NCI-H2107 (cell line): ENCODE data around the gene ELMO1.

ENCODE experiments used
- DNase-seq: peaks from one replicate; lab custom pipeline; 2025; lab: John Stamatoyannopoulos, UW

Gene ELMO1

DNA sequence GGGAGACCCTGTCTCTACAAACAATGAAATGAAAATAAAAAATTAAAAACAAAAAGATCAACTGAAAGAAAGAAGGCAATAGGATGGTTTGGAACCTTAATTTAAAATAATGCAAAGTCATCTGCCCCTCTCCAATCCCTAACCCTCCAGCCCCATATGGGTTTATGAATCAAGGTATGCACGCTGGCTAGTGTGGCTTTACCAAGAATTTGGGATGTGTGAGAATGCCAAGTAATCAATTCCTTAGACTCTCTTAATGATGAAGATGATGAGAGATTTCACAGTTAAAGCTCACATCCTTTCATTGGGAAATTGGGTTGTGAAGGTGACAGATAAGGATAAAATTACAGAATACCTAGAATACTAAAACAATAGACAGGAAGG lies 577.3 kb downstream of the ELMO1 start:
- no peak for DNase-seq

DNA sequence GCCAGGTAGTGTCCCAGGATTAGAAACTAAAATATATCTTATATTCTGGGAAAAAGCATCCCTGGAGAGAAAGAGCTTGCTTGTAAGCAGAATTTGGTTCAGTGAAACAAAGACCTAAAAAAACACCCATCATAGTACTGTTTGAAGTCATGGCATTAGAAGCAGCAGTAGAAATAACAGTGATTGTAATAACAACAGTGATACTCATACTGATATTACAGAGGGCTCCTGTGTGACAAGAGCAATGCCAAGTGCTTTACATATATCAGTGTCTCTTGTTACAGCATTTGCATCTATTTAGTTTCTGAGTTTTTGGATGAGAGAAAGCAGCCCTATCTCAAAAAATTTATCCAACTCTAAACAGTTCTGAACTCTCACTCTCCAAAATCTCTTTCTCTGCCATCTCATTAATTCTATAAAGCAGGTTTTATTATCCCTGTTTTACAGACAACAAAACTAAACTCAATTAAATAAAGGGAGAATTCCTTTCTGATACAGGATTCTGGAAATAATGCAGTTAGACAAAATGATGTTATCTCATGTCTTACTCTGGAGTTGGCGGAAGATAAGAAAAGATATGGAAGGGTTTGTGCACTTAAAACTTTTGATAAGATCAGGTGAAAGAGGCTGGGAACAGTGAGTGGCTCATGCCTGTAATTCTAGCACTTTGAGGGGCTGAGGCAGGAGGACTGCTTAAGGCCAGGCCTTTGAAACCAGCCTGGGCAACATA lies 577.9 kb downstream of the ELMO1 start:
- no peak for DNase-seq

DNA sequence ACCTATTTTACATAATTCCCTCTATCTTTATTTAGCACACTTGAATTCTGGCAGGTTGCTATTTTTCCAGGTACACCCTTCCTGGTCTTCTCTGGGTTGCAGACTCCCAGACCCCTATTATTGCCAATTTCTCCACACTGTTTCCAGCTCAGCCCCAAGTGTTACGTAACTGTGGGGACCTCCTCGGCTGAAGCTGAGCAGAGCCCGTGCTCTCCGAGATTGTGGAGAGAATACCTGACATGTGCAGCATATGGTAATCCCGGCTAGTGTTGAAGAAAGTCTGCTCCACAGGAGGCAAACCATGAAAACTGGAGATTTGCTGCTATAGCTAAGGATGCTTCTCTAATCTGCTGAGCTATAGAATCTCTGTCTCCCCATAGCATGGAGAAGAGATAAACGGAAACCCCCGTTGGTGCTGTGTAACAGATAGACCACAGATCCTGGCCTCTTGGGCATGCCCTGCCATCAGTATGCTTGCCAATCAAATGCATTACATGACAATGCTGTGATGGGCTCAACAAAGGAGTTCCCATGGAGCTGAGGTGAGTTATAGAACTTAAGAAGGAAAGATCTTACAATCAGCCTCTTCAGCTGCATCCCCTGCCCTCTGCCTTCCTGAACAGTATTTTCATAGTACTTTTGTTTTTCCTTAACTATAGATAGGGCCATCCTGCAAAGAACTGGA lies 579.8 kb downstream of the ELMO1 start:
- no peak for DNase-seq

DNA sequence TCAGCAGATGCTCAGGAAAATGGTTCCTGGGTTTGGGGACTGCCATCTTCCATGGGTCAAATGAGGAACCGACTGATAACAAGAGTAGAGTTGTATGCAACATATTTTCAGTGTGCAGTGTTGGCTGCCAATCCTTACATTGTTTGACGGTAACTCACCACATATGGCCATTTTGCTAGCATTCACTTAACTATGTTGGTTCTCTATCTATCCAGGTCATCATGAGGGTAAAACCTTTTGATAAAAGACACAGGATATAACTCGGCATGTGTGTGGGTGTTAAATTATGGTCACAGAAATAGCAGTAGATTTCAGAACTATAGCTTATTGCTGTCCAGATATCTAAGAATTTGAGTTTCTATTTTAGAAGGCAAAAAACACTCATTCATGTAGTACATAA lies 583.6 kb downstream of the ELMO1 start:
- no peak for DNase-seq

DNA sequence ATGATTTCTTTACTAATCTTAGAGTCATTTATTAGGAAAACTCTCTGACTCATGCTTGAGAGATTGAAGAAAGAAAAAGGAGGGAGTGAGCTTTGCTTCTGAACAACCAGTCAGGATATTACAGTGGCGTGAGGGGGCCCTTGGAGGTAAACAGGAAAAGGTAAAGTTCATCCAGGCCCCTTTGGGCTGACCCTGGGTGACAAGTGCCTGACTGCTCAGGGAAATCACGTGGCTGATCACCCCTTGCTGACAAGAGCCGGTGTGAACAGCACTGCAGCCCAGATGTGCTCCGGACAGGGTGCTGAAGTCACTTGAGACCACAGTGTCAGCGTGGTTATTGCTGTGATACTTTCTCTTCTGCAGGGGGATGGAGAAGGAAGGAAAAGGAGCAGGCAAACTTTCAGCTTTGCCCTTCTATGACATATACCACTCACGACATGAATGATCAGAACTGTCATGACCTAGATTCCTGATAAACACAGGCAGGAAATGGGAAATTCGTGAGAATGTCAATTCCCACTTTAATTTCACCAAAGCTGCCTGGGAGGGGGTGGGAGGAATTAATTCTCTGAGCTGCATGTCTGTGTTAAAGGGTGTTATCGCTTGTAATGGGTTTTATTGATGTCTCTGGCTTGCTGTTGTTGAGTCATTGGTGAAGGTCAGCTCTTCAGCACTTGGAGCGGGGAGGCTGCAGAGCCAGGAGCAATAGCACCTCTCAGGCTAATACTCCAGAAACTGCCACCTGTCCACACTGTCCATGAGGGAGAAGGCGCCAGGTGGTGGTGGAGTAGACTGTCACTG lies 584.6 kb downstream of the ELMO1 start:
- no peak for DNase-seq

DNA sequence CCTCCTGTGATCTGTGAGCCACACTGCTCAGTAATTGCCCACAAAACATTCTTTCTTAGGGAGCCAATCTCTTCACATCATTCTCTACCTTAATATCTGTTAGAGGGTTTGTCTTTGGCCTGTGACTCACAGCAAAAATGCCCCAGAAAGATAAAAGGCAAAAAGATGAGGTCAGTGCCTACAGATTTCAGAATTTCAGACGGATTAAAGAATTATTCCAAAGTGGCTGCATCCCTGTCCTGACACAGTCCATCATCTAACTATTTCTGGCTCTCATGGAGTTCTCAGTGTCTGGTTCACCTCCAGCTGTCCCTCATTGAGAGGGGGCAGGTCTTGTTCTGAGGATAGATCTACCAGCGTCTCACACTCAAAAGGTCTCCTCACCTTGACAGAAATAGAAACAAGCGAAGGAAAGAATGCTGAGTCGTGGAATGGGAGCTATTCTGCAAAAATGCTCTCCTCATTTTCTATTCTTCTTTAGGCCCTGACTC lies 585.8 kb downstream of the ELMO1 start:
- no peak for DNase-seq

DNA sequence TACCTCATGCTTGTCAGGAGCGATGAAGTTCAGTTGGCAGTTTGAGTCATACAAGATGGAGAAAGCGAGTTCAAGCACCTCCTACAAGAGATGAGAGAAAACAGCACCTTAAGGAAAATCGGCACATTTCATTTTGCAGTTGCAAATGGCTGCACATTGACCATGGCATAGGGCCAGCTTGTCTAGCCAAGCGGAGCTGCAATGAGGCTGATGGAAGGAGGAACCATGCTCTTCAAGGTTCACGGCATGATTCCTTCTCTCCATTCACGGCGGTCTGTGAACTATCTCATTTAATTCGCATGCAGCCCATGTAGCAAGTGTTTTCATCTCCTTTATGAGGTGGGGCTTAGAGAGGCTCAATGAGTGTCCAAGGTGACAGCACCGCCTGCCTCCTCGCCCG lies 587.0 kb downstream of the ELMO1 start:
- no peak for DNase-seq

DNA sequence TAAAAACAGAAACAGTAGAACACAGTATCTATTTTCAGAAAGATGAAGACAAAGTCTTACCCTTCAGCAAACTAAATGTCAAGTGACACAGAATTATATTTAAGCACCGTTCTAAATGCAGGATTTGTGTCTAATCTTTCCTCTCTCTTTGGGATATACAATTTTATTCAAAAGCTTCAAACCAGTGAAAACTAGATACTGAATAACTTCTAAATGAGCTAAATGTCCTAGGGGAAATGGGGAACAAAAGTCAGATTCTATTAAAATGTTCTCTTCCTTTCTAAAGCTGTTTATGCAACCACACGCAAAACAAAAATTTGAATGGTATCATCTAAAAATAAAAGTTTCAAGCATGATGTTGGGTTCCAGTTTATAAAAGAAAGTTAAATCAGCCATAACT lies 588.0 kb downstream of the ELMO1 start:
- DNase-seq = no peak

DNA sequence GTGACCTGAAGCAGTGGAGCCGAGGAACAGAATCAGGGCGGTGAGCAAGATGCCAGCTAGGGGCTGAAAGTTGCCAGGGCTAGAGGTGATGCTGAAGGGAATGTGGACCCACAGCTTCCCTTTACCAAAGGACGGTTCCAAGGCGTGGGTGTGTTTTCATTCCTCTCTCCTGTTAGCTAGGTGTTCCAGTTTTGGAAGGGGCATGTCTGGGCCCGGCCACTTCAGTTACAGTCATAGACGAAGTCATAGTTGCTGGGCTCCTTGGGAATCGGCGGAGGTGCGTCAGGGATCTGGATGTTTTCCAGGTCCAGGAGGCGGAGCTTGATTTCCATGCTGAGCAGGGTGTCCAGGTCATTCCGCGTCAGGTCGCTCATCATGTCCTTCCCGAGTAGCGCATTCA lies 593.3 kb downstream of the ELMO1 start:
- DNase-seq = no peak

DNA sequence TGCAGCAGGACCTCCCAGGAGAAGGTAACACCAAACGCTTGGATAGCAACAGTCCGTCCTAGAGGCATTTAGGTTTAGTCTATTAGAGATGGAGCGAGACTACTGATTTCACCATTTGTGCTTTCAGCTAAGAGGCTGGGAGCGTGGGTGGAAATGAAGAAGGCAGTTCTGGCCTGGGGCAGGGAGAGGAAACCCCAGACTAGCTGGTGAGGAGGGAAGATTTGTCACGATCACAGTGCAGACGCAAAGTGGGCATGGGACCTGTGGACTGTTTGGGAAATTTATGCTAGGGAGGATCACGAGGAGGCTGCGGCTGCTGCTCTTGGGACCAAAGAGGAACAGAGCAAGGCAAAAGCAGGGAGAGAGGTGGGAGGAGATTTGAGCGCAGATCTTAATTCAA lies 594.0 kb downstream of the ELMO1 start:
- DNase-seq = no peak

DNA sequence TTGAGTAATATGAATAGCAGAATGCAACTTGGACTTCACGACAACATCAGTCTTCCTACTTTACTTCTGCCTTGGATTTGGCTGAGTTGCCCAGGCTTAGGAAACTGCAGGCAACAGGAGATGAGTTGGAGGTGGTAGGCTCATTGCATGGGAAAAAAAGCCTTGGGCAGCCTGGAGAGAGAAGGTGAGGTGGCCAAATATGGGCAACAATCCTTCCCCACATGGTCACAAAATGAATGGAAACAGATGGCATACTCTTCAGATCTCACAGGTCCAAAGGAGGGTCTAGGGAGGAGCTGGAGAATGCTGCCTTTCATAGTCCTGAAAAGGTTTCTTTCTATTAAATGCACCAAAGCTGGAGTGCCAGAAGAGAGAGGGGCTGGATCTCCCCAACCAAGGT lies 595.7 kb downstream of the ELMO1 start:
- DNase-seq = no peak

DNA sequence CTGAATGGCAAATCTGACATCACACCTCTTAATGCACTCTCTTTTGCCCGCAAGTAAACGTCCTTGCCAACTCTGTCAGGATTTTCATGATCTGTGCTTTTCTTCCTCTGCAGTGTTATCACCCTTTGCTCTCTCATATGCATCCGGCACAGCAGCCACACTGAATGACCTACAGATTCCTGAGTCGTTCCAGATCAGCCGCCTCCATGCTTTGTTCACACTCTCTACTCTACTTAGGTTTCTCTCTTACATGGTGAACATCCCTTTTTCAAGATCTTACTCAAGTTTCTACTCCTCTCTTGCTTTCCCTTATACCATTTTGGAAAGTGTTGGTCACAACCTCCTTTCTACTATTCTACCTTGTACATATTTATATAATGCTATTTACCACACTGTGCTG lies 596.6 kb downstream of the ELMO1 start:
- no peak for DNase-seq

DNA sequence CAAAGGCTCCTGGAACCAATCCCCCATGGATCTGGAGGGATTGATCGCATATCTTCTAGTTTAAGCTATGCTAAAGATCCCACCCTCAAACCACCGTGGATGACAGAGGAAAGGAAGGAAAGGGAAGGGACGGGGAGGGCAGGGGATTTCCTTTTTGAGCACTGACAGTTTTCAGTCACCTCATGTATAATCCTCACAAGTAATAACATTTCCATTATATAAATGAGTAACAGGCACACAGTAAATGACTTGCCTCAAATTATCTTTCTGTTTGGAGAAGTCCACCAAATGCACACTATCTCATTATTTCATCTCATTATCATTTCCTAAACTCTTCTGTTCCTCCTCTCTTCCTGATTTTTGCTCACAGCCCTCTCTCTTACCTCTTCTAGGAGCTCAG lies 597.3 kb downstream of the ELMO1 start:
- DNase-seq = no peak

DNA sequence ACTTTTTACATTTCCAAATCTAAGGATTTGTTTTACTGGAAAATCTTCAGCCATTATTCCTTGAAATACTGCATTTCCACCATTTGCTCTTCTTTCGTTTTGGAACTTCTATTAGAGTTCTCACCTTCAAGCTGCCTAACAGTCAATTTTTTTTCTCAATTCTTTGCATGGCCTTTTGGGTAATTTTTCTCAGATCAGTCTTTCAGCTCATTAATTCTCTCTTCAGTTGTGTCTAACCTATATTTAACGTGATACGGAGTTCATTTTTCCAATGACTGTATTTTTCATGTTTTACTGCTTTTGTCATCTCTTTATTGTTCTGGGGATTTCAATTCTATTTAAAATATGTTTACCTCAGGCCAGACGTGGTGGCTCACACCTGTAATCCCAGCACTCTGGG lies 600.7 kb downstream of the ELMO1 start:
- DNase-seq = no peak

DNA sequence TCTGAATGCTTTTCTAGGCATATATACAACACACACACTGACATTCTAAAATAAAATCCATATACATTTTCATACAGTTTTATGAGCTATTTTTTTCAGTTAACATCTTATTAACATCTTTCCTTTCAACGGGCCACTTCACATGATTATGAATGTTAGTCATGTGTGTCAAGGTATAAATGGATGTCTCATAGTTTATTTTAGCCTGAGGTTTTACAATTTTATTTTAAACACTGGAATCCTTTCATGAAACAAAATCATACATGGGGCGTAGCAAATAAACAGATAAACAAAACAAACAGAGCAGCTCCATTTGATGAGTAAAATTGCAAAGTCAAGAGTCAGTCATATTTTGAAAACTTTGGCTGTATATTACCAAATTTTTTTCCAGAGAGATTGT lies 604.3 kb downstream of the ELMO1 start:
- no peak for DNase-seq

DNA sequence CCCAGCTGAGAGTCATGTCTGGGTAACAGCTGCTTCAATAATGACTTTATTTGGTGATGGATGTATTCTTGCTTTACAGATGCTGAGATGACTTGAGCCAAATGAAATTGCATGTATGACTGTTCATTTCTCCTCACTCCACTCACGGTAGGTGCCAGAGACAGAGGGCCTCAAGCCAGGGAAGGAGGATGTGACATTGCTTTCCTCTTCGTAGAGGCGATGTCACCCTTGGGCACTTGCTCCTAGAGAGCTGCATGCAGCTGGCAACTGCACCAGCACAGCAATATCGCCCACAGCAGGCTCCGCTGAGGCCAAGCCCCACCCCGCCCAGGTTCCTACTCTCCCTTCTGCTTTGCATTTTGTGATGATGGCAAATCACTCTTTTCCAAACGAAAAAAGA lies 607.8 kb downstream of the ELMO1 start:
- no peak for DNase-seq

DNA sequence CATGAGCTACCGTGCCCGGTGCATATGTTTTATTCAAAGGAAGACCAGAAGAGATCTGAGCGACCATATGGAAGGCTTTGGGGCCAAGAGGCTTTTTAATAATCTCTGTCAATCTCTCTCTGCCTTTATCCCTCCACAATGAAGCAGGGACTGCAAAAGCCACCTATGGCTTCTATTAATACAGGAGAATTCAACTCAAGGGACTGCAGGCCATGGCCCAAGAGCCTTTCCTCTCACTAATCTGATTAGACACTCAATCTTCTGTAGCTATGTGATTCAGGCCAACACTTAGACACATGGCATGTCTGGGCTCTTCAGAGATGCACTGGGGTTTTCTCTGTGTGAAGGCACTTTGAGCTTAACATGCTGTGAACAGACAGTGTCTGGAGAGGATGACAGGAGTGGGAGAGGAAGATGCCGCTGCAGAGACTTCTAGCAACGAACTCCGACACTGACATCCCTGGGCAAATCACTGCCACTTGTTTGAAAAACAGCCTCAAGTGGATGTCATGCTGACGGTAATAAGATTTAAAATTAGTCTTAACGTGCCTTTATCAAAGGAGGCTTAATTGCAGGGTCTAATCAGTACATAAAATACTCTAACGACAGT lies 609.9 kb downstream of the ELMO1 start:
- DNase-seq = no peak

DNA sequence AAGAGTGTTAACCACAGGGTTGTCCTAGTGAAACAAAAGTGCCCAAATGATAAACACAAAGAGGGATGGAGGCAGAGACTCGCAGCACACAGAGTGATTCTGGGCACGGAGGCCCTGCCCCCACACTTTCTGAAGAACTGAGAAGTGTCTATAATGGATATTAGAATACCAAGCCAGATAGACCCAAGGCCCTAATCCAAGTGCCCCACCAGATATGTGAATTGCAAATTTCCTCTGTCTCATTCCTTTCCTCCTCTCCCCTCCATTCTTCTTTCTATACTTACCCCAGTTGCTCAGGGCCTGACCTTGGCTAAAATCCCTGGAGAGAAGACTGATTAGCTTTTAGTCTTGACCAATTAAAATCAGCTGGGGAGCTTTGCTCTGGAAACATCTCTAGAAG lies 617.6 kb downstream of the ELMO1 start:
- DNase-seq = no peak

DNA sequence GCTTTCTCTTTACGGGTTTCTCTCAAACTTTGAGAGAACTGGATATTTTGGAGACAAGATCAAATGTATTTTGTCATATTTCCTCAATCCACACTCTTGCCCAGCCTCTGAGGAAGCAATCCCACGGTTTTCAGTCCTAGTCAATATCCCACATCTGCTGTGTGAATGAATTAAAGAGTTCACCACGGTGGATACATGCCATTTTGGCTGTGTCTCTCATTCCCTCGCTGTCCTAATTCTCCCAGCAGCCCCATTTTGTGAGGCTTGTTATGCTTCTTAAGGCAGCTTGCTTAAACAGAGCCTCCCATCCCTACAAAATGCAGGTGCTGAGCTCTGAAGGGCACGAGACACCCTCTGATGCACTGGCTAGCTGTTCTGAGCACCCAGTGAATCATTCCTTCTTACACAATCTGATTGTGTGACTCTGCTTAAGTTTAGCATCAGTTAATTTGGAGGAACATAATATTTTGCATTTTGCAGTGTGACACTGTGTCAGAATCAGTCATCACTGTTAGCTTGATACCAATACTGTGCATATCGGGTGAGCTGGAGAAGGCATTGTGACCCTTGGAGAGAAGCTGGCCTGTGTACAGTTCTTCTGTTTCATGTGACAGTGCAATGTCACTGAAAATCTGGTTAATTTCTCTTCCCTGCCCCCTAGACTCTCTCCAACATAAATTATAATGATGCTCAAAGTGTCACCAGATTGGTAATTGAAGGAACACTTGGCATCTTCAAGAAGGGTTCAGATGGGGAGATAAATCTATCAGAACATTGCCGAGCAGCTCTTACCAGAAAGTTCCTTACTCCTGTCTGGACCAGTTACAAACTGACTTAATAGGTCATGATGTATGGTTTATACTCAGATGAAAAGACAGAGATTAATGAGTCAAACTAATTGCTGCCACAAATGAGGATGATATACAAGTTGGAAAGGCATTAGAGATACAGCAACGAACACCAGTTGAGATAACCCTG lies 620.6 kb downstream of the ELMO1 start:
- no peak for DNase-seq

DNA sequence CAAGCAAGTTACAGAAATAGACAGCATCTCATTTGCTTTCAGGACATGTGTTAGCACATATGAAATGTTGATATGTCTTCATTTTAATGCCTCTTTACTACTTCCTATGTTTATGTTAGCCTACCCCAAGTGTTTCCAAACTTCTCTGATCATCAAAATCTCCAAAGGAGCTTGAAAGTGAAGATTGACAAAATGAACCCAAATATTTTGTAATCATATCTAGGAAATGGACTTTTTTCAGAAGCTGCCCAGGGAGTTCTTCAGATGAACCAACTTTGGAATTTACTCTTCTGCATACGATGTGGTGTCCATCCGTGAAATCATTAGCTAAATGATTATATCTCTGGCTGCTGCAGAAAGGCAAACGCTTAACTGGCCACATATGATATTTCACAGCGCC lies 623.2 kb downstream of the ELMO1 start:
- DNase-seq = no peak

DNA sequence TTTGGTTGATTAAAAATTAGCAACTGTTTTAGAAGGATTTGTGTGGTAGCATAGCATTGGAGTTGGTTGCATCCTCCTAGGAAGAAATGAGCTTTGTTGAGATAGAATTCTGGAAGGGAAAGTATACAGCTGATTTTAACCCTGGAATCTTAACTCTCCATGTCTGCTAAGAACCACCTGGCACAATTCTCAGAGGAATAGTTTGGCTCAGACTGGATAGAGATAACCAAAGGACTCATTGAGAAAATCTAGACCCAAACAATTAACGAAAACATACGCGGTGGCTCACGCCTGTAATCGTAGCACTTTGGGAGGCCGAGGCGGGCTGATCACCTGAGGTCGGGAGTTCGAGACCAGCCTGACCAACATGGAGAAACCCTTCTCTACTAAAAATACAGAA lies 625.3 kb downstream of the ELMO1 start:
- no peak for DNase-seq
